HG02943 (cell line): Measurements from ENCODE around the gene SIDT2.

Experiments
- ATAC-seq: cut with Tn5 transposase; IDR thresholded peaks from one replicate; pipeline ENCODE4 v1.9.1; 2021; ENCODE audit warnings: mild to moderate bottlenecking, low read depth, moderate library complexity; ENCODE audit not compliant: unreplicated experiment

Gene SIDT2

DNA sequence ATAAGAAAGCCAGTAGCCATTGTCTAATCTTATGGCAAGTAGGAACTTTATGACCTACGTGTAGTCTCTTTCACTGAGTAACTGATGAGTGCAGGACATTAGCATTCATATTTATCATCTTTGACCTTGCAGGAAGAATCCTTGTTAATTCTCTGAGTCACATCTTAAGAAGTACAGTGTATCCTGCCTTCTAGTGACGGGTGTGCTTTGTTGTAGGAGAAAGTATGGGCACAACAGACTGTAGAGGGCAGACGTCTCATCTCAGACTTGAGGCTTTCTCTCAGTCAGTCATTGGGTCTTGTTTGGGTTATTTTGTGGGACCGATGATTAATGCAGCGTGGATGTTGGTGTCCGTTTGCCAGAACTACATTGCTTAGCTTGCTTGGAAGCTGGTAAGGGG is 60.8 kb downstream of the SIDT2 start:
- ATAC-seq = no peak
